ENCODE measurements around the gene TMEM51. TPM values are rescaled to one million over a fixed set of nuclear protein-coding genes. Genes with fewer than 3 reads are reported as not detected.

The TMEM51 gene
- total RNA-seq, 1 donor from 2014 or later: 31.4 TPM

- H3K27ac ChIP-seq: peak overlapping the region; percentile 42
- DNase-seq (ENCODE audit: extremely low spot score in 2 of 2): no peak
- H3K9me3 ChIP-seq: no peaks in the 10 kb centered on the region
- TF ChIP-seq POLR2AphosphoS5 (IDR thresholded peaks at IDR 0.05; ENCODE audit: insufficient read depth in 1 of 2, low read depth in 1 of 2) (no peak), CTCF (IDR thresholded peaks at IDR 0.05) (no peak), POLR2A (IDR thresholded peaks at IDR 0.05) (no peak)
- H3K4me1 ChIP-seq: peaks cover 21% of the 10 kb centered on the region
- intact Hi-C loops (cut with DNase I): no loop called here
- H3K4me3 ChIP-seq: no peak overlapping the region
- no peaks in the 10 kb centered on the region for H3K36me3 ChIP-seq
- H3K27me3 ChIP-seq: no peaks in the 10 kb centered on the region
These were observed 33.9 kb downstream of the TMEM51 start for GRCh38 chr1:15187175-15188129.

GRCh38 chr1:15188130-15188524 lies 34.6 kb downstream of the TMEM51 start:
- H3K27me3 ChIP-seq: no peaks in the 10 kb centered on the region
- DNase-seq (ENCODE audit: extremely low spot score in 2 of 2): no peak
- peaks cover 21% of the 10 kb centered on the region for H3K4me1 ChIP-seq
- intact Hi-C loops (cut with DNase I): no loop called here
- no peak overlapping the region for H3K4me3 ChIP-seq
- TF ChIP-seq POLR2AphosphoS5 (IDR thresholded peaks at IDR 0.05; ENCODE audit: insufficient read depth in 1 of 2, low read depth in 1 of 2): no peak
- no peak for TF ChIP-seq POLR2A (IDR thresholded peaks at IDR 0.05)
- TF ChIP-seq CTCF (IDR thresholded peaks at IDR 0.05): no peak
- no peaks in the 10 kb centered on the region for H3K36me3 ChIP-seq
- H3K27ac ChIP-seq: peak overlapping the region; percentile 42
- H3K9me3 ChIP-seq: no peaks in the 10 kb centered on the region

- DNase-seq (ENCODE audit: extremely low spot score in 2 of 2): no peak
- H3K27me3 ChIP-seq: no peaks in the 10 kb centered on the region
- no peaks in the 10 kb centered on the region for H3K9me3 ChIP-seq
- TF ChIP-seq CTCF (IDR thresholded peaks at IDR 0.05): no peak
- no peak for TF ChIP-seq POLR2AphosphoS5 (IDR thresholded peaks at IDR 0.05; ENCODE audit: insufficient read depth in 1 of 2, low read depth in 1 of 2)
- no peak for TF ChIP-seq POLR2A (IDR thresholded peaks at IDR 0.05)
- intact Hi-C loops (cut with DNase I): no loop called here
- H3K4me3 ChIP-seq: no peak overlapping the region
- H3K36me3 ChIP-seq: no peaks in the 10 kb centered on the region
- H3K4me1 ChIP-seq: peaks cover 21% of the 10 kb centered on the region
- peak overlapping the region; percentile 42 for H3K27ac ChIP-seq
These were observed 35.1 kb downstream of the TMEM51 start for GRCh38 chr1:15188678-15189077.

GRCh38 chr1:15189692-15190370 lies 36.3 kb downstream of the TMEM51 start:
- H3K27ac ChIP-seq: no peak overlapping the region

GRCh38 chr1:15191267-15191666 lies 37.7 kb downstream of the TMEM51 start:
- H3K4me3 ChIP-seq: no peak overlapping the region
- peaks cover 21% of the 10 kb centered on the region for H3K4me1 ChIP-seq
- DNase-seq (ENCODE audit: extremely low spot score in 2 of 2): no peak
- no peaks in the 10 kb centered on the region for H3K9me3 ChIP-seq
- intact Hi-C loops (cut with DNase I): no loop called here
- H3K27me3 ChIP-seq: no peaks in the 10 kb centered on the region
- H3K36me3 ChIP-seq: no peaks in the 10 kb centered on the region
- no peak overlapping the region for H3K27ac ChIP-seq
- no peak for TF ChIP-seq POLR2AphosphoS5 (IDR thresholded peaks at IDR 0.05; ENCODE audit: insufficient read depth in 1 of 2, low read depth in 1 of 2)
- no peak for TF ChIP-seq CTCF (IDR thresholded peaks at IDR 0.05)
- no peak for TF ChIP-seq POLR2A (IDR thresholded peaks at IDR 0.05)

More at GRCh38 chr1:15189692-15190370, 36.3 kb downstream of the TMEM51 start:
- H3K27me3 ChIP-seq: no peaks in the 10 kb centered on the region
- no peaks in the 10 kb centered on the region for H3K9me3 ChIP-seq
- peaks cover 21% of the 10 kb centered on the region for H3K4me1 ChIP-seq
- intact Hi-C loops (cut with DNase I): no loop called here
- H3K4me3 ChIP-seq: no peak overlapping the region
- TF ChIP-seq POLR2AphosphoS5 (IDR thresholded peaks at IDR 0.05; ENCODE audit: insufficient read depth in 1 of 2, low read depth in 1 of 2): no peak
- no peak for DNase-seq (ENCODE audit: extremely low spot score in 2 of 2)
- H3K36me3 ChIP-seq: no peaks in the 10 kb centered on the region
